GM12801 (cell line): ENCODE measurements around the gene MTHFD2.

Experiments
- TF ChIP-seq, protein P1 (sequence below): IDR thresholded peaks from one replicate; pipeline ENCODE4 v1.5.1; 2011; ENCODE audit warnings: control low read depth; ENCODE audit not compliant: insufficient read length; ENCODE audit errors: extremely low read depth

MTHFD2 gene

DNA sequence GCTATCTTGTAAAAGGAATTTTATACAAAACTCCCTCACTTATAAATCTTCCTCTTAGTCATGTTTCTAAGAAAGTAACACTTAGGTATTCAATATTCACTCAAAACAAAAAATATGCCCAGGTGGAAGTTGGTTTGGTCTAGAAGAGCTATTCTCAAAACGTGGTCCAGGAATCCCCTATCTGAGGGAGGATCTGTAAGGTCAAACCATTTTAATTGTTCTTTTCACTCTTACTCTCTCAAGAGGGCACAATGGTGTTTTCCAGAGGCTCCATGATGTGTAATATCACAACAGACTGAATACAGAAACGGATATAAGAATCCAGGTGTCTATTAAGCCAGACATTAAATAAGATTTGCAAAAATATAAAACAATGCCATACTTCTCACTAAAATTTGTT is 29.7 kb upstream of the MTHFD2 start:
- TF ChIP-seq, protein P1, sequence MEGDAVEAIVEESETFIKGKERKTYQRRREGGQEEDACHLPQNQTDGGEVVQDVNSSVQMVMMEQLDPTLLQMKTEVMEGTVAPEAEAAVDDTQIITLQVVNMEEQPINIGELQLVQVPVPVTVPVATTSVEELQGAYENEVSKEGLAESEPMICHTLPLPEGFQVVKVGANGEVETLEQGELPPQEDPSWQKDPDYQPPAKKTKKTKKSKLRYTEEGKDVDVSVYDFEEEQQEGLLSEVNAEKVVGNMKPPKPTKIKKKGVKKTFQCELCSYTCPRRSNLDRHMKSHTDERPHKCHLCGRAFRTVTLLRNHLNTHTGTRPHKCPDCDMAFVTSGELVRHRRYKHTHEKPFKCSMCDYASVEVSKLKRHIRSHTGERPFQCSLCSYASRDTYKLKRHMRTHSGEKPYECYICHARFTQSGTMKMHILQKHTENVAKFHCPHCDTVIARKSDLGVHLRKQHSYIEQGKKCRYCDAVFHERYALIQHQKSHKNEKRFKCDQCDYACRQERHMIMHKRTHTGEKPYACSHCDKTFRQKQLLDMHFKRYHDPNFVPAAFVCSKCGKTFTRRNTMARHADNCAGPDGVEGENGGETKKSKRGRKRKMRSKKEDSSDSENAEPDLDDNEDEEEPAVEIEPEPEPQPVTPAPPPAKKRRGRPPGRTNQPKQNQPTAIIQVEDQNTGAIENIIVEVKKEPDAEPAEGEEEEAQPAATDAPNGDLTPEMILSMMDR, result no peak

DNA sequence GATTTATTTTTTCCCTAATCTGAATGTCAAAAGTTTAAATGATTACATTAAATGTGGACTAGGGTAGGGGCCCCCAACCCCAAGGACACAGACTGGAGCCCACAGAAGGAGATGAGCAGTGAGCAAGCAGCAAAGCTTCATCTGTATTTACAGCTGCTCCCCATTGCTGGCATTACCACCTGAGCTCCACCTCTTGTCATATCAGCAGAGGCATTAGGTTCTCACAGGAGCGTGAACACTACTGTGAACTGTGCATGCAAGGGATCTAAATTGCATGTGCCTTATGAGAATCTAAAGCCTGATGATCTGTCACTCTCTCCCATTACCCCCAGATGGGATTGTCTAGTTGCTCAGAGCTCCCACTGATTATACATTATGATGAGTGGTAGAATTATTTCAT is 23.5 kb upstream of the MTHFD2 start:
- TF ChIP-seq, protein P1, result no peak

DNA sequence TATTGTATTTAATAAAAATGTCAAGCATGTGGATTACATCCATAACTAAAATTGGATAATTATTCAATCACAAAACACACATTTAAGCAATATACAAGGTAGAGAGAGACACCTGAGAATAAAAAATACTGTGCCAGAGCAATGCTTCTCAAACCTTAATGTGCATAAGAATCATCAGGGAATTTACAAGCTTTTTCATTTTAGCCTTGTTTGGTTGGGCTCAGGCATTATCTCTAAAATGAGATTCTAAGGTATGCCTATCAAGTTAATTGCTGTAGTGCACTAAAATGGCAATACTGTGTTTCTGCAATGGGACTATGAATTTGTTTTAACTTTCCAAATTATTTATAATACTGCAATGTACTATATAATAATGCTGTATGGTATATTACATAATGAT is 20.7 kb upstream of the MTHFD2 start:
- TF ChIP-seq, protein P1, result no peak

DNA sequence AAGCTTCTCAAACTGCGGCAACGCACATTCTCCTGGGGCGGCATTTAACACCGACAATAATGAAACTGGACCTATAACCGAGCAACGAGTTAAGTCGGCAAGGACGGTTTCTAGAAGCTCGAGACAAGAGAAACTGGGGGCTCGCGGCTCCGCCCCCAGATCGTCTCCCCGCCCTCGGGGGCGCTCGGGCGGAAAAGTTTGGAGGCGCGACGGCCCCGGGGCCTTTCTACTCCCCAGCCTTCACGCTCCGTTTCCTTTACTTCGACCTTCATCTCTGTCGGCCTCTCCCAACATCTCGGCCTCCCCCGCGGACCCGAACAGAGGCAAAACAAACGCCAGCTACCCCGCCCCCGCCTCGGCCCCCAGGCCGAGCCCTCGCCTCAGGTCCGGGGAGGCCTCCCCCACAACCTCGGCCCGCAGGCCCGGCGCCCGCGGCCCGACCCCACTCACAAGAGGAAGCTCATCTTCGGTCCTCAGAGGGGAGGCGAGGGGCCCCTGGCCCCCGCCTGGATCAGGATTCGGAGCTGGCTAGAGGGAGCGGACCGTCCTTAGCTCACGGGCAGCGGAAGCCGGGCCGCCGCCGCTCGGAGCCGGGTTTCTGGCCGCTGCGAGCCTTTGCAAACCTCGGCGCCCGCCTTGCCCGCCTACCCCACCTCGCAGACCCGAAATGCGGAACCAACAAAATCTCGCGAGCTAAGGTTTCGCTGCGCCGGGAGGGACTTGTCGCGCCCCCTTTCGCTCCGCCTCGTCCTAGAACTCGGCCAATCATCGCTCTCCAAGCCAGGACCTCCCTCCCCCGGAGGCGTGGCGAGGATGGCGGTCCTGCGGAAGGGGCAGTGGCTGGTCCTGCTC is 20.0 kb upstream of the MTHFD2 start, which contains the start of gene MOB1A:
Gene MOB1A (minus strand): TSS at position 669 of the 852 bp plus-strand sequence. CDS start 205 bp downstream, at position 464.
- TF ChIP-seq, protein P1, result no peak

DNA sequence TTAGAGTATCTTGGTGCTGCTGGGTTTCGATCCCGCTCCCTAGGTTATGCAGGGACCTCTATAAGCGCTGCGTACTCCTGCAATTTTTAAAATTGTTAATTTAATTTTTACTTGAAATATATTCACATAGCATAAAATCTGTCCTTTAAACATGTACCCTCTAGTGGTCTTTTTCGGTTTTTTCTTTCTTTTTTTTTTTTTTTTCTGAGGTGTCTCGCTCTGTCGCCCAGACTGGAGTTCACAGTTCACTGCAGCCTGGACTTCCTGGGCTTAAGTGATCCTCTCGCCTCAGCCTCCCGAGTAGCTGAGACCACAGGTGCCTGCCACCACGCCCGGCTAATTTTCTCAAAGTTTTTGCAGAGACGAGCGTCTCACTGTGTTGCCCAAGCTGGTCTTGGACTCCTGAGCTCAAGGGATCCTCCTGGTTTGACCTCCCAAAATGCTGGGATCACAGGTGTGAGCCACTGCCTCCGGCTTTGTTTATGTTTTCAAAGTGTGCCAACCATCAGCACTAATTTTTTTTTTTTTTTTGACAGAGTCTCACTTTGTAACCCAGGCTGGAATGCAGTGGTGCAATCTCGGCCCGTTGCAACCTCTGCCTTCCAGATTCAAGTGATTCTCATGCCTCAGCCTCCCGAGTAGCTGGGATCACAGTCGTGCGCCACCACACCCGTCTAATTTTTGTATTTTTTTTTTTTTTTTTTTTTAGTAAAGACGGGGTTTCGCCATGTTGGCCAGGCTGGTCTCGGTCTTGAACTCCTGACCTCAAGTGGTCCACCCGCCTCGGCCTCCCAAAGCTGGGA is 19.2 kb upstream of the MTHFD2 start:
- TF ChIP-seq, protein P1, result no peak

DNA sequence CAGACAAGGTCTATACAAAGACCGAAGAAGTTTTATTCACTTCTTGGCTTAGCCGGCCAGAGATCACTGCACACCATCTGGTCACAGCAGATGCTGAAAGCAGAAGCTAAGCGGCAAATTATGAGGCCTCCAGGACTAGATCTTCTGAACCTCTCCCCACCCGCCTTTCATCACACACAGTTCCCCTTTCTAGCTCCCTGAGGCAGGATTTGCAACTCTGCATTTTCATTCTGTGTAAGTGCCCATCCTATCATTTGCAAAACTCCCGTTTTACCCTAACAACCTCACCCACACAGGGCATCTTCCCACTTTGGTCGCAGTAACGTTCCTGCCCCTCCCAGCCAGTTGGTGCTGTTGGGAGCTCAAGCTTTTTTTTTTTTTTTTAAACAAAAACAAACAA is 16.7 kb upstream of the MTHFD2 start:
- TF ChIP-seq, protein P1, result no peak

- TF ChIP-seq, protein P1, result no peak
These were observed 14.5 kb upstream of the MTHFD2 start for GRCh38 chr2:74183878-74184277.
